Adrenal gland (tissue), 5 donors: ENCODE data around the gene HOXC11.

Source experiments
- POLR2A ChIP-seq, 2 donors: fragments of 450-650 bp; IDR thresholded peaks; one replicate each; pipeline ENCODE4 v1.6.1; 2017; ENCODE audit warnings: antibody characterized with exemption in 2 of 2, mild to moderate bottlenecking in 2 of 2, moderate library complexity in 1 of 2
- TF ChIP-seq, protein P1 (sequence below), 6 experiments: fragments of 450-650 bp in 4 of 6; fragments of 200-600 bp in 2 of 6; sonication (generic) in 1 of 6; IDR thresholded peaks; 1 replicate in 5 of 6; 2 replicates in 1 of 6; pipeline versions ENCODE4 v1.5.1 to v1.8.0; 2016 to 2021; ENCODE audit warnings: antibody characterized with exemption in 6 of 6, mild to moderate bottlenecking in 2 of 6, moderate library complexity in 1 of 6
- donor health status: DM: no; HTN: no; CAD: no.

DNA sequence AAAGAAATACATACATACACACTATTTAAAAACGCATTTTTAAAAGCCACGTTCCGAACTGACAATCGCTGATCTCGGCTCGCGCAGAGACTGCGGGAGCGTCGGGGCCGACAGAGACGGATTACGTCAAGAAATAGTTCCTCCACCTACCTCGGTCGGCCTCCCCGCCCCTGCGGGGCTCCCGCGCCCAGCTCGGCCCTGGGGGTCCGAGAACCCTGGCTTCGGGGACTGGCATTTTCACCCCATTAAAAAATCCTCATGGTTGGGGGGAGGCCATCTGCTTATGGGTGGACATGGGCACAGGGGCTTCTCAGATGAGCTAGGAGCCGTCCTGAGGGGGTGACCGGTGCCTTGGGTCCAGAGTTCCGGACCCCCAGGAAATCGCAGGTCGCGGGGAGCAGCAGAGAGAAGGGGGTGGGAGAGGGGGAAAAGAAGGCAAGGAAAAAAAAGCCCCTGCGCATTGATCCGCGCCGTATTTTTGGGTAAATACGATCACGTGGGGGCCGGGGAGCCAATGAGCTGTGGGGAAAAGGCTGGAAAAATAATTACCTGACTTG lies 26.7 kb downstream of the HOXC11 start:
- TF ChIP-seq, protein P1, sequence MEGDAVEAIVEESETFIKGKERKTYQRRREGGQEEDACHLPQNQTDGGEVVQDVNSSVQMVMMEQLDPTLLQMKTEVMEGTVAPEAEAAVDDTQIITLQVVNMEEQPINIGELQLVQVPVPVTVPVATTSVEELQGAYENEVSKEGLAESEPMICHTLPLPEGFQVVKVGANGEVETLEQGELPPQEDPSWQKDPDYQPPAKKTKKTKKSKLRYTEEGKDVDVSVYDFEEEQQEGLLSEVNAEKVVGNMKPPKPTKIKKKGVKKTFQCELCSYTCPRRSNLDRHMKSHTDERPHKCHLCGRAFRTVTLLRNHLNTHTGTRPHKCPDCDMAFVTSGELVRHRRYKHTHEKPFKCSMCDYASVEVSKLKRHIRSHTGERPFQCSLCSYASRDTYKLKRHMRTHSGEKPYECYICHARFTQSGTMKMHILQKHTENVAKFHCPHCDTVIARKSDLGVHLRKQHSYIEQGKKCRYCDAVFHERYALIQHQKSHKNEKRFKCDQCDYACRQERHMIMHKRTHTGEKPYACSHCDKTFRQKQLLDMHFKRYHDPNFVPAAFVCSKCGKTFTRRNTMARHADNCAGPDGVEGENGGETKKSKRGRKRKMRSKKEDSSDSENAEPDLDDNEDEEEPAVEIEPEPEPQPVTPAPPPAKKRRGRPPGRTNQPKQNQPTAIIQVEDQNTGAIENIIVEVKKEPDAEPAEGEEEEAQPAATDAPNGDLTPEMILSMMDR (IDR thresholded peaks at IDR 0.05), result no peak
- TF ChIP-seq POLR2A (IDR thresholded peaks at IDR 0.05), result no peak
